GM12878 (cell line): ENCODE measurements around the gene SF1. TPM values are rescaled to one million over a fixed set of nuclear protein-coding genes. Genes with fewer than 3 reads are reported as not detected.
A peak's percentile ranks its signal among the peaks of the same experiment; 100 is the strongest.

ENCODE experiments used
- ATAC-seq: fragments of 200-7000 bp; cut with Tn5 transposase; 3 replicates; pipeline ENCODE4 v1.9.1; 2020; ENCODE audit warnings: mild to moderate bottlenecking, moderate library complexity
- BruUV-seq: library from RNA; stranded (reverse); fragments of 400-500 nt; replicated peaks from 2 replicates; lab custom pipeline; 2021; lab: Mats Ljungman, UMichigan
- CTCF ChIA-PET: fragments of 300-600 bp; sonication (Branson Sonifier 250); formaldehyde crosslinking; extraction: SDS; loops from one replicate; lab custom pipeline; 2021; ENCODE audit warnings: inconsistent platforms; lab: Yijun Ruan, JAX
- POLR2A ChIA-PET: fragments of 350-600 bp; formaldehyde crosslinking; extraction: SDS; loops from one replicate; lab custom pipeline; 2021; ENCODE audit warnings: inconsistent platforms; lab: Charles Lee
- RAD21 ChIA-PET: fragments of 300-600 bp; sonication (Branson Sonifier 250); formaldehyde crosslinking; loops from one replicate; lab custom pipeline; 2023; ENCODE audit warnings: antibody characterized with exemption; ENCODE audit not compliant: unreplicated experiment; lab: Charles Lee
- SMC1A ChIA-PET: fragments of 300-600 bp; sonication (Branson Sonifier 250); formaldehyde crosslinking; loops from one replicate; lab custom pipeline; 2023; ENCODE audit not compliant: unreplicated experiment, uncharacterized antibody; lab: Charles Lee
- DNase-seq: peaks from one replicate; pipeline ENCODE4 v3.0.0-alpha.2; 2011; ENCODE audit warnings: low read depth, low spot score
- FAIRE-seq: peaks from 3 replicates; lab custom pipeline; 2011; peaks lifted over from hg19 to GRCh38; lab: Jason Lieb, UNC
- H2AFZ ChIP-seq: 2 replicates; pipeline ENCODE4 v1.6.0; 2011; ENCODE audit warnings: low read depth, low read length, control low read depth; ENCODE audit not compliant: control insufficient read depth
- H3K27ac ChIP-seq: 2 replicates; pipeline ENCODE4 v1.5.1; 2011; ENCODE audit warnings: control low read depth; ENCODE audit not compliant: control insufficient read depth, insufficient read depth
- H3K27me3 ChIP-seq, 2 experiments: replicated peaks in 1 of 2; 2 replicates each; pipeline versions ENCODE4 v1.6.0 to v1.6.1; 2011; ENCODE audit warnings: low read length in 1 of 2; ENCODE audit not compliant: control insufficient read depth in 2 of 2, insufficient read depth in 2 of 2
- H3K36me3 ChIP-seq, 2 experiments: 2 replicates each; pipeline ENCODE4 v1.5.1; 2011; ENCODE audit warnings: low read length in 1 of 2; ENCODE audit not compliant: control insufficient read depth in 2 of 2, insufficient read depth in 2 of 2
- H3K4me1 ChIP-seq: 2 replicates; pipeline ENCODE4 v1.6.1; 2011; ENCODE audit warnings: mild to moderate bottlenecking, low read length, moderate library complexity, mixed read lengths; ENCODE audit not compliant: control insufficient read depth, insufficient read depth
- H3K4me2 ChIP-seq: 2 replicates; pipeline ENCODE4 v1.6.0; 2011; ENCODE audit warnings: control low read depth; ENCODE audit not compliant: control insufficient read depth, insufficient read depth
- H3K4me3 ChIP-seq: fragments of 200-600 bp; sonication (generic); 2 replicates; pipeline ENCODE4 v1.5.1; 2016
- H3K79me2 ChIP-seq: 2 replicates; pipeline ENCODE4 v1.6.0; 2011; ENCODE audit warnings: low read length; ENCODE audit not compliant: control insufficient read depth, insufficient read depth
- H3K9ac ChIP-seq: 2 replicates; pipeline ENCODE4 v1.8.0; 2011; ENCODE audit warnings: low read length, control low read depth, mixed read lengths; ENCODE audit not compliant: control insufficient read depth, insufficient read depth
- H3K9me3 ChIP-seq: replicated peaks from 3 replicates; pipeline ENCODE4 v1.5.1; 2011; ENCODE audit warnings: mild to moderate bottlenecking, low read length; ENCODE audit not compliant: control insufficient read depth, insufficient read depth
- H4K20me1 ChIP-seq: 2 replicates; pipeline ENCODE4 v1.6.0; 2011; ENCODE audit not compliant: control insufficient read depth, insufficient read depth
- BCL11A ChIP-seq: IDR thresholded peaks from 2 replicates; pipeline ENCODE4 v1.6.1; 2011; ENCODE audit warnings: low read depth, low read length
- FOS ChIP-seq: IDR thresholded peaks from 3 replicates; pipeline ENCODE4 v1.6.1; 2011; ENCODE audit warnings: borderline replicate concordance; ENCODE audit not compliant: insufficient read length; ENCODE audit errors: extremely low read depth
- MTA3 ChIP-seq: IDR thresholded peaks from 2 replicates; pipeline ENCODE4 v1.6.1; 2012; ENCODE audit warnings: low read length, inconsistent platforms, borderline replicate concordance
- MYC ChIP-seq: IDR thresholded peaks from 2 replicates; pipeline ENCODE4 v1.6.1; 2011; ENCODE audit warnings: mild to moderate bottlenecking, low read length, moderate library complexity, inconsistent platforms; ENCODE audit not compliant: insufficient read depth, insufficient replicate concordance, insufficient read length, severe bottlenecking
- SIX5 ChIP-seq: IDR thresholded peaks from 2 replicates; pipeline ENCODE4 v1.6.1; 2011; ENCODE audit warnings: mild to moderate bottlenecking, low read depth, low read length, moderate library complexity; ENCODE audit not compliant: severe bottlenecking
- SPI1 ChIP-seq: IDR thresholded peaks from 2 replicates; pipeline ENCODE4 v1.6.1; 2011; ENCODE audit warnings: low read depth, mild to moderate bottlenecking, low read length, moderate library complexity, borderline replicate concordance; ENCODE audit not compliant: insufficient read depth
- SREBF1 ChIP-seq: IDR thresholded peaks from 2 replicates; pipeline ENCODE4 v1.6.1; 2012; ENCODE audit warnings: mild to moderate bottlenecking, low read length
- TBL1XR1 ChIP-seq: IDR thresholded peaks from 2 replicates; pipeline ENCODE4 v1.6.1; 2012; ENCODE audit warnings: low read depth, low read length, improper control_type of control experiment
- TCF12 ChIP-seq: IDR thresholded peaks from 2 replicates; pipeline ENCODE4 v1.6.1; 2011; ENCODE audit warnings: low read depth, mild to moderate bottlenecking, low read length
- WGBS: methylation state at CpG from one replicate; pipeline ENCODE4 v1.1.6; 2016; ENCODE audit warnings: low lambda C conversion rate; ENCODE audit not compliant: insufficient replicate concordance, insufficient coverage; ENCODE audit errors: missing lambda C conversion rate; 5-methylcytosine and 5-hydroxymethylcytosine counted together
- in situ Hi-C: fragments of 300-500 bp; cut with MboI; formaldehyde crosslinking; loops from 9 replicates; pipeline ENCODE4 v1.14.3; 2018; ENCODE audit warnings: mixed read lengths
- intact Hi-C: fragments of 100-400 bp; cut with micrococcal nuclease; formaldehyde crosslinking; loops from one replicate; pipeline ENCODE4 v1.14.2; 2022; ENCODE audit not compliant: unreplicated experiment
- polyA plus RNA-seq, 11 experiments: library from polyadenylated mRNA; depleted of rRNA in 4 of 11; unstranded in 6 of 11; stranded (reverse) in 5 of 11; fragments of >200 nt; fragmentation: Nextera tagmentation in 4 of 11; fragmentation: Illumina TruSeq in 1 of 11; extraction: Ambion mirVana in 4 of 11; extraction: Trizol in 1 of 11; gene quantifications; 1 replicate in 1 of 11; 2 replicates in 10 of 11; pipeline versions ENCODE4 v1.2.1 to v1.2.3, GENCODE V29; 2011 to 2016; ENCODE audit warnings: inconsistent platforms in 2 of 11, missing spikeins in 2 of 11, low read depth in 1 of 11
- total RNA-seq, 4 experiments: library from RNA; depleted of rRNA in 3 of 4; stranded (reverse); fragments of >200 nt in 3 of 4; fragmentation: Illumina TruSeq in 1 of 4; extraction: Trizol in 1 of 4; gene quantifications; 2 replicates each; pipeline versions ENCODE4 v1.2.1 to v1.2.3, GENCODE V29; 2013 to 2021
- TF ChIP-seq, protein P1 (sequence below): IDR thresholded peaks from 2 replicates; pipeline ENCODE4 v1.6.1; 2012; ENCODE audit warnings: low read depth, low read length, improper control_type of control experiment
- TF ChIP-seq, protein P2 (sequence below): IDR thresholded peaks from 2 replicates; pipeline ENCODE4 v1.6.1; 2012; ENCODE audit warnings: improper control_type of control experiment, low read depth, low read length; ENCODE audit not compliant: insufficient replicate concordance
- TF ChIP-seq, protein P3 (sequence below): IDR thresholded peaks from 2 replicates; pipeline ENCODE4 v1.6.1; 2011; ENCODE audit warnings: low read depth, low read length, improper control_type of control experiment, borderline replicate concordance
- TF ChIP-seq, protein P4 (sequence below): fragments of 450-650 bp; IDR thresholded peaks from 2 replicates; pipeline ENCODE4 v1.6.1; 2017; ENCODE audit warnings: low read depth, mild to moderate bottlenecking, moderate library complexity

SF1 gene
- total and polyA plus RNA-seq, 10 of the 15 experiments (the other 5 are each of a cell fraction or from before 2014, with no cell fraction given): 13.6 to 337 (median 103) TPM

DNA sequence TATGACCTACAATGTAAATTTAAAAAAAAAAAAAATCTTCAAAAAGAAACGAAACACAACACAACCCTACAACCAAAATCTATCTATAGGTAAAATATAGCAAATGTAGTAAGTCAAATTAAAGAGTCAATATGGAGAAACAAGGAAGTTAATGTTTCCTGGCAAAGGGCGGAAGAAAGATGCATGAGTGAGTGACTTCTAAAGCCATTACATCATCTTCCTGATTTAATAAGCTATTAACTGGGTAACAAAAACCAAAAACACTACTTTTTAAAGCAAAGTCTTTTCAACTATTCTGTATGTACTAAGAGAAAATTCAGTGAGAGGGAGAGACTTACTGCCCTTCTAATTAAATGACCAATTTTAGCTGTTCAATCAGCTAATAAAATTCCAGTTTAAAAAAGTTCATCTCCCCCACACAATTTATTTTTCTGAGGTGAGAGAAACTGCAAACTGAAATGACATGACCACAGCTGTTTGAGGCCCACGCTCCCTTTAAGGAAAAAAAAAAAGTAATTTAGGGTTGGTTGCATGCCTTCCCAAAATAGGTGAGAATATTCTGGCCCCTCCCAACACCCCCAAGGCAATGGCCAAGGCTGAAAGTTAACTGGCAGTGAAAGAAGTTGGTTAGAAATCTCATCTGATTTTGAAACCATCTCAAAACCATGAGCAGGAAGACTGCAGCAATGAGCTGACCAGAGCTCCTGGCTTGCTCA lies 5.9 kb downstream of the SF1 start:
- RAD21 ChIA-PET: interaction anchor here (0.9 to 2.2 kb wide), 10 partner anchors 9 to 122 kb away, joined by 3 to 9 read pairs (median 4); partner anchors contain the start of gene RASGRP2
- H3K4me1 ChIP-seq: peaks cover 36% of the 10 kb centered on the region
- FAIRE-seq: no peak
- CTCF ChIA-PET: interaction anchor here (0.7 to 2.7 kb wide), 16 partner anchors 9 to 455 kb away, joined by 3 to 15 read pairs (median 3); partner anchors contain the start of genes CDC42BPG, PRDX5, RASGRP2 and TRMT112
- DNase-seq: peak; percentile 51
- no peak overlapping the region for H2AFZ ChIP-seq
- H3K4me2 ChIP-seq: peak overlapping the region; percentile 80
- H3K9me3 ChIP-seq: no peaks in the 10 kb centered on the region; the same call in 2 of the 3 replicates
- H3K9ac ChIP-seq: no peak overlapping the region
- peak overlapping the region; percentile 63 for H3K27ac ChIP-seq
- in situ Hi-C loops: no loop called here
- SMC1A ChIA-PET: interaction anchor here (0.8 to 2.6 kb wide), 12 partner anchors 9 to 121 kb away, joined by 3 to 18 read pairs (median 4); partner anchors contain the start of genes CDC42BPG, MEN1 and RASGRP2
- peaks cover 28% of the 10 kb centered on the region for H4K20me1 ChIP-seq
- peaks cover 34 to 77% of the 10 kb centered on the region in 2 experiments for H3K36me3 ChIP-seq
- POLR2A ChIA-PET: interaction anchor here (0.7 to 2.8 kb wide), 16 partner anchors 9 to 101 kb away, joined by 3 to 12 read pairs (median 3); partner anchors contain the start of genes PYGM and RASGRP2
- intact Hi-C loops: loop anchor here (2.0 to 10.0 kb wide), 2 partner anchors 28 to 342 kb away; partner anchors contain the start of genes RASGRP2, TM7SF2 and ZNHIT2
- no peaks in the 10 kb centered on the region for H3K27me3 ChIP-seq
- peak overlapping the region; percentile 34; the same call in 1 of the 2 replicates for H3K4me3 ChIP-seq
- BruUV-seq: no TSS peak
- 5% methylated on average over 3 of the region's 3 CpGs for WGBS
- ATAC-seq: peak; percentile 60
- peaks cover 66% of the 10 kb centered on the region for H3K79me2 ChIP-seq
- TF ChIP-seq, protein P1, sequence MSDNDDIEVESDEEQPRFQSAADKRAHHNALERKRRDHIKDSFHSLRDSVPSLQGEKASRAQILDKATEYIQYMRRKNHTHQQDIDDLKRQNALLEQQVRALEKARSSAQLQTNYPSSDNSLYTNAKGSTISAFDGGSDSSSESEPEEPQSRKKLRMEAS: no peak
- peak; percentile 29; the same call in 1 of the 2 replicates for TF ChIP-seq TBL1XR1
- TF ChIP-seq, protein P2, sequence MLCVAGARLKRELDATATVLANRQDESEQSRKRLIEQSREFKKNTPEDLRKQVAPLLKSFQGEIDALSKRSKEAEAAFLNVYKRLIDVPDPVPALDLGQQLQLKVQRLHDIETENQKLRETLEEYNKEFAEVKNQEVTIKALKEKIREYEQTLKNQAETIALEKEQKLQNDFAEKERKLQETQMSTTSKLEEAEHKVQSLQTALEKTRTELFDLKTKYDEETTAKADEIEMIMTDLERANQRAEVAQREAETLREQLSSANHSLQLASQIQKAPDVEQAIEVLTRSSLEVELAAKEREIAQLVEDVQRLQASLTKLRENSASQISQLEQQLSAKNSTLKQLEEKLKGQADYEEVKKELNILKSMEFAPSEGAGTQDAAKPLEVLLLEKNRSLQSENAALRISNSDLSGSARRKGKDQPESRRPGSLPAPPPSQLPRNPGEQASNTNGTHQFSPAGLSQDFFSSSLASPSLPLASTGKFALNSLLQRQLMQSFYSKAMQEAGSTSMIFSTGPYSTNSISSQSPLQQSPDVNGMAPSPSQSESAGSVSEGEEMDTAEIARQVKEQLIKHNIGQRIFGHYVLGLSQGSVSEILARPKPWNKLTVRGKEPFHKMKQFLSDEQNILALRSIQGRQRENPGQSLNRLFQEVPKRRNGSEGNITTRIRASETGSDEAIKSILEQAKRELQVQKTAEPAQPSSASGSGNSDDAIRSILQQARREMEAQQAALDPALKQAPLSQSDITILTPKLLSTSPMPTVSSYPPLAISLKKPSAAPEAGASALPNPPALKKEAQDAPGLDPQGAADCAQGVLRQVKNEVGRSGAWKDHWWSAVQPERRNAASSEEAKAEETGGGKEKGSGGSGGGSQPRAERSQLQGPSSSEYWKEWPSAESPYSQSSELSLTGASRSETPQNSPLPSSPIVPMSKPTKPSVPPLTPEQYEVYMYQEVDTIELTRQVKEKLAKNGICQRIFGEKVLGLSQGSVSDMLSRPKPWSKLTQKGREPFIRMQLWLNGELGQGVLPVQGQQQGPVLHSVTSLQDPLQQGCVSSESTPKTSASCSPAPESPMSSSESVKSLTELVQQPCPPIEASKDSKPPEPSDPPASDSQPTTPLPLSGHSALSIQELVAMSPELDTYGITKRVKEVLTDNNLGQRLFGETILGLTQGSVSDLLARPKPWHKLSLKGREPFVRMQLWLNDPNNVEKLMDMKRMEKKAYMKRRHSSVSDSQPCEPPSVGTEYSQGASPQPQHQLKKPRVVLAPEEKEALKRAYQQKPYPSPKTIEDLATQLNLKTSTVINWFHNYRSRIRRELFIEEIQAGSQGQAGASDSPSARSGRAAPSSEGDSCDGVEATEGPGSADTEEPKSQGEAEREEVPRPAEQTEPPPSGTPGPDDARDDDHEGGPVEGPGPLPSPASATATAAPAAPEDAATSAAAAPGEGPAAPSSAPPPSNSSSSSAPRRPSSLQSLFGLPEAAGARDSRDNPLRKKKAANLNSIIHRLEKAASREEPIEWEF: no peak
- TF ChIP-seq MTA3: no peak
- TF ChIP-seq, protein P3, sequence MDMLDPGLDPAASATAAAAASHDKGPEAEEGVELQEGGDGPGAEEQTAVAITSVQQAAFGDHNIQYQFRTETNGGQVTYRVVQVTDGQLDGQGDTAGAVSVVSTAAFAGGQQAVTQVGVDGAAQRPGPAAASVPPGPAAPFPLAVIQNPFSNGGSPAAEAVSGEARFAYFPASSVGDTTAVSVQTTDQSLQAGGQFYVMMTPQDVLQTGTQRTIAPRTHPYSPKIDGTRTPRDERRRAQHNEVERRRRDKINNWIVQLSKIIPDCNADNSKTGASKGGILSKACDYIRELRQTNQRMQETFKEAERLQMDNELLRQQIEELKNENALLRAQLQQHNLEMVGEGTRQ: no peak
- TF ChIP-seq, protein P4, sequence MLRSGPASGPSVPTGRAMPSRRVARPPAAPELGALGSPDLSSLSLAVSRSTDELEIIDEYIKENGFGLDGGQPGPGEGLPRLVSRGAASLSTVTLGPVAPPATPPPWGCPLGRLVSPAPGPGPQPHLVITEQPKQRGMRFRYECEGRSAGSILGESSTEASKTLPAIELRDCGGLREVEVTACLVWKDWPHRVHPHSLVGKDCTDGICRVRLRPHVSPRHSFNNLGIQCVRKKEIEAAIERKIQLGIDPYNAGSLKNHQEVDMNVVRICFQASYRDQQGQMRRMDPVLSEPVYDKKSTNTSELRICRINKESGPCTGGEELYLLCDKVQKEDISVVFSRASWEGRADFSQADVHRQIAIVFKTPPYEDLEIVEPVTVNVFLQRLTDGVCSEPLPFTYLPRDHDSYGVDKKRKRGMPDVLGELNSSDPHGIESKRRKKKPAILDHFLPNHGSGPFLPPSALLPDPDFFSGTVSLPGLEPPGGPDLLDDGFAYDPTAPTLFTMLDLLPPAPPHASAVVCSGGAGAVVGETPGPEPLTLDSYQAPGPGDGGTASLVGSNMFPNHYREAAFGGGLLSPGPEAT: 0 out of 2 replicates have a peak, but pooled peaks have one; percentile 28
- no peak for TF ChIP-seq SIX5
- TF ChIP-seq BCL11A: no peak
- TF ChIP-seq SREBF1: no peak
- no peak for TF ChIP-seq MYC
- TF ChIP-seq FOS: no peak
- TF ChIP-seq TCF12: no peak
- no peak for TF ChIP-seq SPI1
